HG03378 (cell line): ENCODE results near the gene TXNL4A.
A peak's percentile ranks its signal among the peaks of the same experiment; 100 is the strongest.
"Not testable (repeated sequence)": the region's sequence is repeated elsewhere in the genome, so short reads cannot be mapped to it uniquely, and the experiment has no call there.

Experiments
- ATAC-seq: cut with Tn5 transposase; IDR thresholded peaks from one replicate; pipeline ENCODE4 v1.9.1; 2021; ENCODE audit warnings: mild to moderate bottlenecking, moderate library complexity; ENCODE audit not compliant: unreplicated experiment

The TXNL4A gene

DNA sequence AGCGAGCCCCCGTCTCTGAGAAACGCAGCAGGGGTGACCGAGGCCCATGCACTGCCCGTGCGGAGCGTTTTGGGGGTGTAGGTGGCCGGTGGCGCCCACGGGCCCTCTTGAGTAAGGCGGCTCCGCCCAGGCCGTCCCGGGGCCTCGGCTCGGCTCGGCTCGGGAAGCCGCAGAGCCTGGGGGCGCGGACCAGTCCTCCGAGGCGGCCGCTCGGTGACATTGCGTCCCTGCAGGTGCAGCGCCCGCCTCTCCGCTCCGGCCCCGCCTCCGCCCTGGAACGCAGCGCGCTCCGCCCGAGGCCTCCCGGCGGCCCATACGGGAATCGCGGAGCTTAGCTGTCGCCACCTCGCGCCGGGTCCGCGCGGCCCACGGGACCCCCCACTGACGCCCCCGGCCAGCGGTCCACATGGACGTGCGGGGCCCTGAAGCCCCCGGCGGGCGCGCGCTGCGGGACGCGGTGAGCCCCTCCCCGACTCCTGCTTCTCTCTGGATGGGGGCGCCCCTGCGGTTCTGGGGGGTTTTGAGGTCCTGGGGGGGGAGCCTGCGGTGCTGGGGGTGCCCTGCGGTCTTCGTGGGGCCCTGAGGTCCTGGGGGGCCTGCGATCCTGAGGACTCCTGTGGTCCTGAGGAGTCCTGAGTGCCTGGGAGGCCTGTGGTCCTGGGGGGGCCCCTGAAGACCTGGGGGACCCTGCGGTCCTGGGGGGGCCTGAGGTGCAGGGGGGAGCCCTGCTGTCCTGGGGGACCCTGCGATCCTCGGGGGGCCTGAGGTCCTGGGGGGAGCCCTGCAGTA is 23.8 kb downstream of the TXNL4A start, which contains the start of gene HSBP1L1:
TSS of gene HSBP1L1 (plus strand) at position 314 of the 789 bp plus-strand sequence. CDS start at position 407, 93 bp downstream.
- ATAC-seq: no peak

DNA sequence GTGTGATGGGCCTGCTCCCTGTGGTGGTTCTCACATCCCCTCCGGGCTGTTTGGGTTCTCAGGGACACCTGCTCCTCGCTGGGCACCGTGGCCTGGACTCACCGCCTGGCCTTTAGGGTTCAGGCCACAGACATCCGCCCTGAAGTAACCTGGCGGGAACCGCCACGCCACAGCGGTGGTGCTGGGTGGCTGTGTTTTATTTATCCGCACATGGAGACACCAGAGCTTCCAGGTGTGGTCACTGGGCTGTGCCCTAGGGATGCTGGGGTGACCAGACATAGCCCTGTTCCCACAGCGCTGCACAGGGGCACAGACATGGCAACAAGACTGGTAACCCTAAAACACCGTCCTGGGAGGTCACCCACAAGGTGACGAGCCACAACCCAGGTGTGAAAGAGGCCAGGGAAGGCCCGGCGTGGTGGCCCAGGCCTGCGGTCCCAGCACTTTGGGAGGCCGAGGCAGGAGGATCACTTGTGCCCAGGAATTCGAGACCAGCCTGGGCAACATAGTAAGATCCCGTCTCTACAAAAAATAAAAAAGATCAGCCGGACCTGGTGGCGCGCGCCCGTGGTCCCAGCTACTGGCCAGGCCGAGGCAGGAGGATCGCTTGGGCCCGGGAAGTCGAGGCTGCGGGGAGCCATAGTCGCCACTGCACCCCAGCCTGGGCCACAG is 24.6 kb downstream of the TXNL4A start:
- no peak for ATAC-seq

DNA sequence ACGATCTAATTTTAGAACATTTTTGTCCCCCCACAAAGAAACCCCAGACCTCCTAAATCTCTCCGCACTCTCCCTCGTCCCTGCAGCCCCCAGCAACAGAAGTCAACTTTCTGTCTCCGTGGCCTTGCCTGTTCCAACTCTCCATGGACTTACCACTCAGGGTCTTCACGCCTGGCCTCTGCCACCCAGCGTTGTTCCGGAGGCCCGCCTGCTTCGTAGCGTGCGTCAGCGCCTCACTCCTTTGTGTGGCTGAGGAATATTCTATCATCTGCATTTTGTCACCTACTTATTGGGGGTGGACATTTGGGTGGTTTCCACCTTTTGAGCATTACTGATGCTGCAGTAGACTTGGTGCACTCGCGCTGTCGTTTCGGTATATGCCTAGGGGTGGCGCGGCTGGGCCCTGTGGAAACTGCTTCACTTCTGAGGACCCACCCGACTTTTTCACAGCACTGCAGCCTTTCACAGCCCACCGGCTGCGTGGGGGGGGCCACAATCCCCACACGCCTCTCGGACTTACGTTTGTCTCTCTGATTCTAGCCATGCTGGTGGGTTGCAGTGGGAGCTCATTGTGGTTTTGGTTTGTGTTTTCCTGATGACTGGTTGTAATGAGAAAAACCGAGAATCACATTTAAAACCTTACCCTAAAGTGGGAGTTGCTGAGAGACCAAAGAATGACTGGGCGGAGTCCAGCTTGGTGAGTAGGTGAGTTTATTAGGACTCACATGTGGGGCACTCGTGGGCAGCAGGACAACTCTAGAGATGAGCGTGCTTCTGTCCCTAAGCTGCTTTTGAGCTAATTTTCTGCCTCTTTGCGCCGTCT is 25.3 kb downstream of the TXNL4A start:
- ATAC-seq: peak; percentile 61

- no peak for ATAC-seq
Observed at GRCh38 chr18:79962311-79962710, 26.1 kb downstream of the TXNL4A start.

DNA sequence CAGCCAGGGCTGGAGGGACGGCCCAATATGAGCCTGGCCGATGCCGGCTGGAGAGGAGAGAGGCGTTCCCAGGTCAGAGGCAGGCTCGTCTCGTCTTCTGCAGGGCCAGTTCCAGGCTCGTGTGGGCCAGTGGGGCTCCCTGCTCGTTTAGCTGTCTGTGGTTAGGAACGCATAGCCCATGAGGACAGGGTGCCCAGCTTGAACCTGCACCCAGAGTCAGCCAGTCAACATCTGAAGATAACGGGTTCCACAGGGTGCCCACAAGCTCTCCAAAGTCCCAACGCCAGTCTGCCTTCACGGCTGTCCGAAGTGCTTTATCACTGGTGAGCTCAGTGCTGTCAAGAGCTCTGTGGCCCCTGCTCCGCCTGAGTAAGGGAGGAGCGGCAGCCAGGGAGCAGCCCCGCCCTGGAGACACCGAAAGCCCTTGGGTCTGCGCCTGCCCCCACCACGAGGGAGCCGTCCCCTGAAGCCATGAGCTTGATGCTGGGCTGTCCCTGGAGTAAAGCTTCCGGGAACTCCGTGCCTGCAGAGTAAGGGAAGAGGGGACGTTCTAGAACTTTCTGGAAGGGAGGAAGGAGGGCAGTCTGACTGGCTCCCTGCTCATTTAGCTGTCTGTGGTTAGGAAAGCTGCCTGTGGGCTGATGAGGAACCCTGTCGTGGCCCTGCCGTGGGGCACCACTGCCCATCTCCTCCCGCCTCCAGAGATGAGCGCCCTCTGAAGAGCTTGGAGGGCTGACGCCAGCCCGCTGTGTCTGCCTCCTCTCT is 26.7 kb downstream of the TXNL4A start:
- ATAC-seq: no peak

DNA sequence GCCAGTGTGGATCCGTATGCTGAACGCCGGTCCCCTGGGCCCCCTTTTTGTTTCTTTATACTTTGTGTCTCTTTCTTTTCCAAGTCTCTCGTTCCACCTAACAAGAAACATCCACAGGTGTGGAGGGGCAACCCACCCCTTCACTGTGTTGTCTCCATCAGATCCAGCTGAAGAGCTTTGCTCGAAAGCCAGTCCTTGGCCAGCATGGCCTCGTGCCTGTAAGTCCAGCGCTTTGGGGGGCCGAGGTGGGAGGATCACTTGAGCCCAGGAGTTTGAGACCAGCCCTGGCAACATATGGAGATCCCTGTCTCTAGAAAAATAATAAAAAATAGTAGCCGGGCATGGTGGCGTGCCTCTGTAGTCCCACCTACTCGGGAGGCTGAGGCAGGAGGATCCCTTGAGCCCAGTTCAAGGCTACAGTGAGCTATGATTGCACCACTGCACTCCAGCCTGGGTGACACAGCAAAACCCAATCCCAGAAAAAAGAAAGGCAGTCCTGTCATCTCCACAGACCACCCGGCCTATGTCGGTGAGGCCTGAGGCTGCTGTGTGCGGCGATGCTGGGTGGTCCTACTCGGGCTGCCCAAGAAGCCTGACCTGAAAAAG is 27.3 kb downstream of the TXNL4A start:
- ATAC-seq: no peak

GRCh38 chr18:79960161-79960801 is 28.1 kb downstream of the TXNL4A start:
- ATAC-seq: not testable (repeated sequence)

- no peak for ATAC-seq
Observed at GRCh38 chr18:79958981-79959380, 29.4 kb downstream of the TXNL4A start.

- ATAC-seq: no peak
Observed at GRCh38 chr18:79956276-79956675, 32.1 kb downstream of the TXNL4A start.

- no peak for ATAC-seq
Observed at GRCh38 chr18:79955302-79956075, 32.9 kb downstream of the TXNL4A start.

- ATAC-seq: no peak
Observed at GRCh38 chr18:79954791-79955190, 33.6 kb downstream of the TXNL4A start.

- no peak for ATAC-seq
Observed at GRCh38 chr18:79953971-79954651, 34.3 kb downstream of the TXNL4A start.

DNA sequence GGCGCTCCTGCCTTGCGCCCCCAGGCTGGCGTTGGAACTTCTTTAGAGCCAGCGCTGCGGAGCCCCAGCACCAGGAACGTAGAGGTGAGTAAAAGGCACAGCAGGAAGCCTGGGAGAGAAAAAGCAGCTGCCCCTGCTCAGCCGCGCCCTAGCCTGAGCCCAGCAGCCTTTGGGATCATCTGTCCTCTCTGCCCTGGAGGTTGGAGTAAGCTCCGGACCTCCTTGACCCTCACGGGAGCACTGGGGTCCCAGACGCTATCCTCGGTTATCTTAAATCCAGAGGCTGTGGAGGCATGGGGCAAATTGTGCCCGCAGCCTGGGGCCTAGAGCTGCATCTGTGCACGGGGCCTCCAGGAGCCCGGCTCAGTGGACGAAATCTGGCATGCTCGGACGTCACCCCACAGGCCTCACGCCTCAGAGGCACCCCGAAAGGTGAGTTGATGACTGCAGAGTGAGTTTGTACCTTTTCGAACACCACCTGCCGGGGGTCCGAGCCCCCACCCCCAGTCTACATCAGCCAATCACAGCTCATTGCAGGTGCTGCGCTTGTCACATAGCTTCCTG is 35.3 kb downstream of the TXNL4A start:
- ATAC-seq: no peak

DNA sequence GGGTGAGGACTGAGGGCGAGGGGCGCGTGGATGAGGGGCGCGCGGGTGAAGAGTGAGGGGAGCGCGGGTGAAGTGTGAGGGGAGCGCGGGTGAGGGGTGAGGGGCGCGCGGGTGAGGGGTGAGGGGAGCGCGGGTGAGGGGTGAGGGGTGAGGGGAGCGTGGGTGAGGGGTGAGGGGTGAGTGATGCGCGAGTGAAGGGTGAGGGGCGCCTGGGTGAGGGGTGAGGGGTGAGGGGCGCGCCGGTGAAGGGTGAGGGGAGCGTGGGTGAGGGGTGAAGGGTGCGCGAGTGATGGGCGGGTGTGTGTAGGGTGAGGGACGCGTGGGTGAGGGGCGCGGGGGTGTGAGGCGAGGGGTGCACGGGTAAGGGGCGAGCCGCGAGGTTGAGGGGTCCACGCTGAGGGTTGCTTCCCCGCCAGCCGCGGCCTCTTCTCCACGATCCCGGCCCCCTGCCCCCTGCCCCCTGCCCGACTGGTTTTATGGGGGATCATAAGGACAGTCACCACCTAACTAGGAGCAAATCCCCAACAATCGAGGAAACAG is 35.8 kb downstream of the TXNL4A start:
- ATAC-seq: no peak

DNA sequence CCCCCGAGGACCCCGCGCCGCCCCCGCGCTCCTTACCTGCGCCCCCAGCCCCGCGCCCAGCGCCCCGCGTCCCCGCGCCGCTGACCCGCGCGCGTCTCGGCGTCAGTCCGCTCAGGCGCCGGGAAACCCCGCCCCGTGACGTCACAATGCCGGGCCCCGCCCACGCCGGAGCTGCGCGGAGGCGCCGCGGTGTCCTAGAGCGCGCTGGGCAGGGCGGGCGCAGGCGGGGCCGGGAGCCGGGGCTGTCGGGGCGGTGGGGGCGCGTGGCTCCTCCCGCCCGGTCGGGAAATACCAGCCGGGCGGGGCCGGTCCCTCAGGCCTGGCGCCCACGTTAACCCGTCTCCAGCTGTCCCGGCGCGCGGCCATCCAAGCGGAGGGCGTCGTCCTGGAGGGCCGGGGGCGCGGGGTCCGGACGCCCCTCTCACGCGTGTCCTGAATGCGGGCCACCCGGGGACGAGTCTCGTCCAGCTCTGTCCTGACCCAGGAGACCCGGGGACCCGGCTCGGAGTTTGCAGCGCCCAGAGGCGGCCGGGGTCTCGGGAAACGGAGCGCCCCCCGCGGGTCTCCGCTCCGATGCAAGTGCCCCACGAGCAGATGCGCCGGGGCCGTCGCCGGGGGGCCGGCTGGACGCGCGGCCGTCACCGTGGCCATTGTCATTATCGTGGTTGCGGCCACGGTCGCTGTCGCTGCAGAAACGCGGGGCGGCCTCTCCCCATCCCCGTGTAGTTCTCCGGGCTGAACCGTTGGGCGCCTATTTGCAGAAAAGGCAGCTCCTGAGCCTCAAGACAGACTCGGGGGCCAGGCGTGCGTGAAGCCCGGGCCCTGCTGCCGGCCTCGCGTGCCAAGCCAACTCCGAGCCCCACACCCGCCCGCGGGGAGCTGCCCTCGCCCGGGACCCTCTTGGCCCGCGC is 36.6 kb downstream of the TXNL4A start, which contains the start of gene SLC66A2:
TSS of gene SLC66A2 (minus strand) at position 109 of the 911 bp plus-strand sequence. CDS start 727 bp downstream, outside the sequence.
- ATAC-seq: no peak

GRCh38 chr18:79950515-79951341 is 37.6 kb downstream of the TXNL4A start:
- no peak for ATAC-seq
